ENCODE results near the gene UST. TPM values are rescaled to one million over a fixed set of nuclear protein-coding genes. Genes with fewer than 3 reads are reported as not detected.

UST gene
- total RNA-seq, 5 donors from 2014 or later (not counting 1 experiment from before 2014, with no cell fraction given) = 1.9 to 5.3 (median 3.0) TPM

GRCh38 chr6:149025061-149025460 lies 278.2 kb downstream of the UST start:
- ChIA-PET POLR2A (no interaction called here), CTCF (interaction anchor here in 1 of 2 donors (0.6 kb wide), 1 partner anchor 69 kb away, joined by 4 read pairs; no protein-coding TSS in a partner anchor)
- peaks cover 0 to 5% of the 10 kb centered on the region in 2 donors for H3K36me3 ChIP-seq (ENCODE audit: control insufficient read depth in 2 of 2, extremely low read depth in 1 of 2, insufficient read depth in 1 of 2, low read length in 1 of 2)
- Mint-ChIP-seq H3K4me1 (peaks cover 6 to 15% (median 9%) of the 10 kb centered on the region in 3 donors), H3K27ac (no peak overlapping the region), H3K9me3 (peaks cover 0 to 6% (median 5%) of the 10 kb centered on the region in 3 donors), H3K36me3 (peaks cover 26% of the 10 kb centered on the region), H3K27me3 (no peaks in the 10 kb centered on the region), H3K4me3 (no peak overlapping the region)
- peaks cover 3% of the 10 kb centered on the region for H3K9me3 ChIP-seq
- H3K4me3 ChIP-seq (ENCODE audit: control insufficient read depth in 1 of 2, extremely low read depth in 1 of 2, low read length in 1 of 2) = no peak overlapping the region
- no CpG with 5 or more reads among the region's 2 CpGs for WGBS (ENCODE audit: insufficient coverage)
- ATAC-seq (replicated peaks in 1 of 4) (no peak), DNase-seq (no peak)
- H3K27me3 ChIP-seq (replicated peaks in 1 of 2; ENCODE audit: control insufficient read depth in 2 of 2, extremely low read depth in 1 of 2, insufficient read depth in 2 of 2, low read length in 1 of 2) = no peaks in the 10 kb centered on the region
- H3K4me1 ChIP-seq (ENCODE audit: control insufficient read depth in 1 of 2, extremely low read depth in 1 of 2, insufficient read depth in 2 of 2, low read length in 2 of 2) = no peaks in the 10 kb centered on the region
- H3K27ac ChIP-seq (ENCODE audit: low read length) = no peak overlapping the region

GRCh38 chr6:149026530-149026942 lies 279.7 kb downstream of the UST start:
- Mint-ChIP-seq H3K27me3 (no peaks in the 10 kb centered on the region), H3K4me3 (no peak overlapping the region), H3K27ac (no peak overlapping the region), H3K4me1 (peaks cover 14 to 29% (median 19%) of the 10 kb centered on the region in 3 donors), H3K9me3 (peaks cover 0 to 6% (median 5%) of the 10 kb centered on the region in 3 donors), H3K36me3 (peaks cover 17% of the 10 kb centered on the region)
- H3K4me3 ChIP-seq (ENCODE audit: control insufficient read depth in 1 of 2, extremely low read depth in 1 of 2, low read length in 1 of 2) = no peak overlapping the region
- H3K27me3 ChIP-seq (replicated peaks in 1 of 2; ENCODE audit: control insufficient read depth in 2 of 2, extremely low read depth in 1 of 2, insufficient read depth in 2 of 2, low read length in 1 of 2) = no peaks in the 10 kb centered on the region
- H3K27ac ChIP-seq (ENCODE audit: low read length) = no peak overlapping the region
- 91% methylated on average over 3 of the region's 4 CpGs for WGBS (ENCODE audit: insufficient coverage)
- ChIA-PET CTCF (interaction anchor here (0.6 to 3.7 kb wide), 6 partner anchors 17 to 490 kb away, joined by 3 to 38 read pairs (median 4); no protein-coding TSS in a partner anchor), POLR2A (interaction anchor here in 1 of 2 donors (0.6 to 0.8 kb wide), 2 partner anchors 295 to 456 kb away, joined by 3 to 4 read pairs; no protein-coding TSS in a partner anchor)
- H3K36me3 ChIP-seq (ENCODE audit: control insufficient read depth in 2 of 2, extremely low read depth in 1 of 2, insufficient read depth in 1 of 2, low read length in 1 of 2) = peaks cover 0 to 2% of the 10 kb centered on the region in 2 donors
- H3K9me3 ChIP-seq = peaks cover 3% of the 10 kb centered on the region
- H3K4me1 ChIP-seq (ENCODE audit: control insufficient read depth in 1 of 2, extremely low read depth in 1 of 2, insufficient read depth in 2 of 2, low read length in 2 of 2) = peaks cover 3 to 6% of the 10 kb centered on the region in 2 experiments
- ATAC-seq (replicated peaks in 1 of 4) = no peak
- peak in 1 of 35 experiments; percentile 41 for DNase-seq

GRCh38 chr6:149027484-149027883 lies 280.7 kb downstream of the UST start:
- Histone ChIP-seq H3K27me3 (replicated peaks in 1 of 2; ENCODE audit: control insufficient read depth in 2 of 2, extremely low read depth in 1 of 2, insufficient read depth in 2 of 2, low read length in 1 of 2) (peaks cover 0 to 4% of the 10 kb centered on the region in 2 experiments), H3K36me3 (ENCODE audit: control insufficient read depth in 2 of 2, extremely low read depth in 1 of 2, insufficient read depth in 1 of 2, low read length in 1 of 2) (no peaks in the 10 kb centered on the region), H3K9me3 (peaks cover 3% of the 10 kb centered on the region), H3K27ac (ENCODE audit: low read length) (no peak overlapping the region), H3K4me3 (ENCODE audit: control insufficient read depth in 1 of 2, extremely low read depth in 1 of 2, low read length in 1 of 2) (no peak overlapping the region), H3K4me1 (ENCODE audit: control insufficient read depth in 1 of 2, extremely low read depth in 1 of 2, insufficient read depth in 2 of 2, low read length in 2 of 2) (peaks cover 3 to 15% of the 10 kb centered on the region in 2 experiments)
- Mint-ChIP-seq H3K27ac (no peak overlapping the region), H3K4me1 (peaks cover 23 to 39% (median 29%) of the 10 kb centered on the region in 3 donors), H3K9me3 (peaks cover 0 to 6% (median 5%) of the 10 kb centered on the region in 3 donors), H3K27me3 (no peaks in the 10 kb centered on the region), H3K36me3 (peaks cover 12% of the 10 kb centered on the region), H3K4me3 (no peak overlapping the region)
- ChIA-PET CTCF (interaction anchor here (0.6 to 3.7 kb wide), 13 partner anchors 16 to 1707 kb away, joined by 3 to 38 read pairs (median 6); partner anchors contain the start of gene ZC3H12D (in 1 of the 2)), POLR2A (interaction anchor here in 1 of 2 donors (0.6 kb wide), 1 partner anchor 693 kb away, joined by 4 read pairs; no protein-coding TSS in a partner anchor)
- no CpG with 5 or more reads among the region's 1 CpG for WGBS (ENCODE audit: insufficient coverage)
- DNase-seq (no peak), ATAC-seq (replicated peaks in 1 of 4) (no peak)

GRCh38 chr6:149028767-149029405 lies 282.1 kb downstream of the UST start:
- Mint-ChIP-seq H3K9me3 (peaks cover 0 to 6% (median 5%) of the 10 kb centered on the region in 3 donors), H3K4me1 (peaks cover 23 to 49% (median 34%) of the 10 kb centered on the region in 3 donors), H3K4me3 (no peak overlapping the region), H3K27me3 (no peaks in the 10 kb centered on the region), H3K36me3 (peaks cover 9% of the 10 kb centered on the region), H3K27ac (peak overlapping the region in 1 of 2 donors; percentile 81)
- peak; percentile 34 to 77 (median 62) for ATAC-seq (replicated peaks in 1 of 4)
- Histone ChIP-seq H3K27me3 (replicated peaks in 1 of 2; ENCODE audit: control insufficient read depth in 2 of 2, extremely low read depth in 1 of 2, insufficient read depth in 2 of 2, low read length in 1 of 2) (peaks cover 0 to 4% of the 10 kb centered on the region in 2 experiments), H3K36me3 (ENCODE audit: control insufficient read depth in 2 of 2, extremely low read depth in 1 of 2, insufficient read depth in 1 of 2, low read length in 1 of 2) (no peaks in the 10 kb centered on the region), H3K9me3 (peaks cover 3% of the 10 kb centered on the region), H3K4me1 (ENCODE audit: control insufficient read depth in 1 of 2, extremely low read depth in 1 of 2, insufficient read depth in 2 of 2, low read length in 2 of 2) (peaks cover 3 to 17% of the 10 kb centered on the region in 2 experiments), H3K27ac (ENCODE audit: low read length) (no peak overlapping the region), H3K4me3 (ENCODE audit: control insufficient read depth in 1 of 2, extremely low read depth in 1 of 2, low read length in 1 of 2) (no peak overlapping the region)
- WGBS (ENCODE audit: insufficient coverage) = 0% methylated on average over 3 of the region's 6 CpGs
- DNase-seq = peak in 32 of 35 experiments; percentile 29 to 92 (median 54)
- ChIA-PET POLR2A (interaction anchor here (0.6 to 0.7 kb wide), 2 partner anchors 38 to 322 kb away, joined by 3 to 5 read pairs; no protein-coding TSS in a partner anchor), CTCF (interaction anchor here (0.6 to 3.7 kb wide), 33 partner anchors 12 to 598 kb away, joined by 3 to 38 read pairs (median 4); partner anchors contain the start of gene ZC3H12D (in 1 of the 2))

GRCh38 chr6:149031201-149031858 lies 284.5 kb downstream of the UST start:
- ChIA-PET POLR2A (interaction anchor here in 1 of 2 donors (0.6 to 0.7 kb wide), 3 partner anchors 35 to 459 kb away, joined by 3 to 4 read pairs (median 4); no protein-coding TSS in a partner anchor), CTCF (interaction anchor here (0.6 to 2.5 kb wide), 8 partner anchors 35 to 535 kb away, joined by 3 to 10 read pairs (median 3); partner anchors contain the start of gene GINM1 (in 1 of the 2))
- peaks cover 3% of the 10 kb centered on the region for H3K9me3 ChIP-seq
- peak overlapping the region; percentile 39 for H3K27ac ChIP-seq (ENCODE audit: low read length)
- no peaks in the 10 kb centered on the region for H3K36me3 ChIP-seq (ENCODE audit: control insufficient read depth in 2 of 2, extremely low read depth in 1 of 2, insufficient read depth in 1 of 2, low read length in 1 of 2)
- H3K4me1 ChIP-seq (ENCODE audit: control insufficient read depth in 1 of 2, extremely low read depth in 1 of 2, insufficient read depth in 2 of 2, low read length in 2 of 2) = peaks cover 3 to 17% of the 10 kb centered on the region in 2 experiments
- peaks cover 23 to 54% (median 36%) of the 10 kb centered on the region in 3 donors for H3K4me1 Mint-ChIP-seq
- peak overlapping the region; percentile 50 to 64 (median 53) for H3K4me3 Mint-ChIP-seq
- WGBS (ENCODE audit: insufficient coverage) = no CpG with 5 or more reads among the region's 4 CpGs
- peak overlapping the region; percentile 86 for H3K27ac Mint-ChIP-seq
- H3K9me3 Mint-ChIP-seq = peaks cover 0 to 4% (median 3%) of the 10 kb centered on the region in 3 donors
- H3K4me3 ChIP-seq (ENCODE audit: control insufficient read depth in 1 of 2, extremely low read depth in 1 of 2, low read length in 1 of 2) = no peak overlapping the region
- ATAC-seq (replicated peaks in 1 of 4) (peak; percentile 36 to 48 (median 39)), DNase-seq (peak in 1 of 35 experiments; percentile 19)
- H3K27me3 Mint-ChIP-seq = no peaks in the 10 kb centered on the region
- H3K36me3 Mint-ChIP-seq = peaks cover 2% of the 10 kb centered on the region
- H3K27me3 ChIP-seq (replicated peaks in 1 of 2; ENCODE audit: control insufficient read depth in 2 of 2, extremely low read depth in 1 of 2, insufficient read depth in 2 of 2, low read length in 1 of 2) = peaks cover 0 to 4% of the 10 kb centered on the region in 2 experiments

Measured in T-cell (primary cell).